NK-92 (cell line): ENCODE data around the gene ZNF438.

Source experiments
- DNase-seq: peaks from one replicate; lab custom pipeline; 2025; ENCODE audit not compliant: unreplicated experiment; lab: John Stamatoyannopoulos, UW

The ZNF438 gene

DNA sequence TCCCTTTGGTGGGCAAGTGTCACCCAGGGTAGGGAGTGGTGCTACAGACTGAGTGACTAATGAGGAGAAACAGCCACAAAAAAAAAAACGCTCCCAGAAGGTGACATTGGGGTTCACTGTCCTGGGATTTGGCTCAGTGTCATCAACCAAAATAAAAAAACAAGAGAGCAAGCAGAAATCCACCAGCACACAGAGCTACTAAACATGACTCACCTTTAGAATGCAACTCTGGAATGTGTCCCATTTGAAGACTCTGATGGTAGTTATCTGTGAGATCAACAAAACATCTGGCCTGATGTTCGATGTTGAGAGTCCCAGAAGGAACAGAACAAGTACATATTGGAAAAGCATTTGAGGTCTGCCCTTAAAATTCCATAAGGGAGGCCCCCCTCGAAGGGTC lies 201.8 kb downstream of the ZNF438 start:
- no peak for DNase-seq

GRCh38 chr10:30828680-30829079 lies 203.0 kb downstream of the ZNF438 start:
- DNase-seq: no peak

- no peak for DNase-seq
These were observed 203.5 kb downstream of the ZNF438 start for GRCh38 chr10:30828164-30828563.

- no peak for DNase-seq
These were observed 204.0 kb downstream of the ZNF438 start for GRCh38 chr10:30827531-30828120.

- DNase-seq: no peak
These were observed 205.0 kb downstream of the ZNF438 start for GRCh38 chr10:30826679-30827078.

- no peak for DNase-seq
These were observed 206.2 kb downstream of the ZNF438 start for GRCh38 chr10:30825495-30825894.

- DNase-seq: no peak
These were observed 206.6 kb downstream of the ZNF438 start for GRCh38 chr10:30825022-30825421.

DNA sequence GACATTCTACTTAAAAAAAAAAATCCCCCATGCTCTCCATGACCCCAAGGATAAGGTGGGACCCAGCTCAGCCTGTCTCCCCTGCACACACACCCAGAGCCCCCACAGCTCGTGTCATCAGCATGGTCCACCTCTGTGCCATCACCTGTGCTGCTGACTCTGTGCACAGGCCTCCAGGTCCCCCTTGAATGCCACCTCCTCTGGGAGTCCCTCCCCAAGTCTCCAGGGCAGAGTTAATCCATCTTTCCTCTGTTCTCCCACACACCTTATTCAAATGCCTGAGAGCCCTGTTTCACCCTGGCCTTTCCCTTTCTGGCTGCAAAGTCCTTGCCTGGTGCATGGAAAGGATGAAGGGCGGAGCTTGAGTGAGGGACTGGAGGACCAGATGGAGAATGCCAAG lies 208.0 kb downstream of the ZNF438 start:
- DNase-seq: no peak

- no peak for DNase-seq
These were observed 208.8 kb downstream of the ZNF438 start for GRCh38 chr10:30822693-30823465.

DNA sequence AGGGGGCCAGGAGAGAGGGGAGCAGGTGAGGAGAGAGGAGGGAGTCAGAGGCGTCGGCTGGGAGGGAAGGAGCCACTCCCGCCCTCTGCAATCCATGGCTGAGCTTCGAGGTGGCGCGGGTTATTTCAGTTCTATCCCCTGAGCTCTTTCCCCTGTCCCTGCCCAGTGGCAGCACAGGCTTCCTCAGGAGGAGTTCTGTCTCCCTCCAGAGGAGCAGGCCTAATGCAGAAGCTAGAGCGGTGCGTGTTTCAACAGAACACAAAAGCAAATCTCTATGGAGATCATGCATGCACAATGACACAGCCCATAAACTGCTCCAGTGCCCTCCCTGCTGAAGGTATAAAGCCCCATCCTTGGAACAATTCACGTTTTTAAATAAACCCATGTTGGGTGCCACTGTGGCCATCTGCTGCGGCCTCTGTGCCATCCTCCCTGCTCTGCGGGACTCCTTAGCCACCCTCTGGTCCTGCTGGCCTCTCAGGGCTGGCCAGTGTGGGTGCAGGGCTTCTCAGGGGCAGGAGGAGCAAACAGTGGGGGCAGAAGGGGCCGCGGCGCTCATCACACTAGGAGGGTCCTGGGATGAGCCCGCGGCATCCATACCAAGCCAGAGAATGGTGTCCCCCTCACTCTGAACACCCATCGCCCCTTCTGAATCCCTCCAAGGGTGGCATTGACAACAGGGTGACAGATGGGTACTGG lies 209.5 kb downstream of the ZNF438 start:
- no peak for DNase-seq

DNA sequence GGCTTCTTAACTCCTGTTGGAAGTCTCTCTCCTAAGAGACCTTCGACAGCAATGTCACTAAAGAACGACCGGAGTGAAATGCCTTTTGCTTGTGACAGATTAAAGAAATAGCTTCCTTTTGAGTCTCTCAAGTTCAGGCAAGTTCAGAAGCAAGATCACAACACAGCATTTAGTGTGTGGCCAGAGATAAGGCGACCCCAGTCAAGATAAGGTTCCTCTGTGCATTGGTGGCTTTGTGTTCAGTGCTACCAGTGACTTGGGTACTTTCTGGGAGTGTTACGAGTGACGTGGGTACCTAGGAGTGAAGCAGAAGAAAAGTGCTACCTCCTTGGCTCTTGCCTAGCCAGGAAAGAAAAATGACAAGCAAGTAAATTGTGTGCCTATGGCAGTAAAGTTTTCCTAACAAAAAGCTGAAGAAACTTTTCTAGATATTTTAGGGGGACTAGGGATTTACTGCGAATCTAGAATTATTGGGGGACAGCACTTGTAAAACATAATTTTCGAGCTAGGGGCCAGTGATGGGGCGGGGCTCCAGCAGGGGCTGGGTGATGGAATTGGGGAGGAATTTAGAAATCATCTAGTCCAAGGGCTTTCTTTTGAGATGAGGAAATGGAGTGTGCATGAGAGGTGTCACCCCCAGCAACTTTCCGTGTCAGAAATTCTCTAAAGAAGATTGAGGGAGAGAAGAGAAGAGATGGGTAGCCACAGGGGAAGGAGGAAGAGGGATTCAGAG lies 210.2 kb downstream of the ZNF438 start:
- no peak for DNase-seq

GRCh38 chr10:30820261-30820991 lies 211.2 kb downstream of the ZNF438 start:
- no peak for DNase-seq

DNA sequence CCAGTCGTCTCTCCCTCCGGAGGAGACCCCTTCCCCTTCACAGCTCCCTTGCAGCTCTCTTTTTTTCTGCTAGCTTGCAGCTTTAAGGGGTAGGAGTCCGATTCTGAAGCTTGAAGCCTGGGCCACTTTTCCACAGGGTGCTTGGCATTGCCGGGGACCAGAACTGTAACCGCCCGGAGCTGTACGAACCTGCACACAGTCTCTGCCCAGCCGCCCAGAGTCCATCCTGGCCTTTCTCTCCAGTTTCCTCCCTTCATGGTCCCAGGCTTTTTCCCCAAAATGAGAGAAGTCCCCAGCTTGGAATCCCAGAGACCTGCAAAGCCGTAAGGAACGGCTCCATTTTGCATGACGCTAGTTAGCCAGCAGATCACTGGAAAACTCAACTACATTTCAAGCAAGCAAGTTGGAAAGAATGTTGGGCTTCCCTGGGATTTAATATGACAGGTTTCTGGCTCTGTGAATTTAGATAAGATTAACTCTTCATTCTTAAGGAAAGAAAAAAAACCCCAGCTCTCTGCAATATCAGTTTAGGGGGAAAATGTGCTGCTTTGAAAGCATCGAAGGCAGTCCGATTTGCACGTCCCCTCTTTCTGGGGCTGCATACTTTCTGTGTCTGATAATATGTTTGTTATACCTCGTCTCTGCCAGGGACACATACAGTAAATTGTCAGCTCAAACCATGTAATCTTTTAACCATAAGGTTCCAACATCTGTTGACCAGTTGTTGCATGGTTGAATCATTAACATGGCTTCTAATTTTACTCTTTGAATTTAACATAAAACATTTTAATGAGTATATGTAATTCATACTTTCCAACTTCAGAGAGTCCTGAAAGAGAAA lies 212.1 kb downstream of the ZNF438 start:
- DNase-seq: no peak

DNA sequence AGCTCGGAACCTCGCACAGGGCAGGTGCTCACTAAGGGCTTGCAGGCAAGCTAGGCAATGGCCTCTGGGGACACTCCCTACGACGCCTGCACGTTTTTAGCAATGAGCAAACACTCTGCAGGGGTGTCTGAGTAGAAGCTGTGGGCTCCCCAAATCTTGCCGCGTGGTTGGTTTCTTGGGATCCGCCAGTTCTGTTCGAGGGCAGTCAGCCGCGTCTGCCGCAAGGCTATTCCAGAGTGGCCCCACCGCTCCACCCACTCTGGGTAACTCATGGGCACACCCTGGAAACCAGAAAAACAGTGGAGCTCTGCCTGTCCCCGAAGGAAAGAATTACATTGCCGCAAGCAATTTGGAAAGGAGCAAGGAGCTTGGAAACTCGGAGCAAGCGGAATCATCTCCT lies 212.8 kb downstream of the ZNF438 start:
- DNase-seq: no peak

DNA sequence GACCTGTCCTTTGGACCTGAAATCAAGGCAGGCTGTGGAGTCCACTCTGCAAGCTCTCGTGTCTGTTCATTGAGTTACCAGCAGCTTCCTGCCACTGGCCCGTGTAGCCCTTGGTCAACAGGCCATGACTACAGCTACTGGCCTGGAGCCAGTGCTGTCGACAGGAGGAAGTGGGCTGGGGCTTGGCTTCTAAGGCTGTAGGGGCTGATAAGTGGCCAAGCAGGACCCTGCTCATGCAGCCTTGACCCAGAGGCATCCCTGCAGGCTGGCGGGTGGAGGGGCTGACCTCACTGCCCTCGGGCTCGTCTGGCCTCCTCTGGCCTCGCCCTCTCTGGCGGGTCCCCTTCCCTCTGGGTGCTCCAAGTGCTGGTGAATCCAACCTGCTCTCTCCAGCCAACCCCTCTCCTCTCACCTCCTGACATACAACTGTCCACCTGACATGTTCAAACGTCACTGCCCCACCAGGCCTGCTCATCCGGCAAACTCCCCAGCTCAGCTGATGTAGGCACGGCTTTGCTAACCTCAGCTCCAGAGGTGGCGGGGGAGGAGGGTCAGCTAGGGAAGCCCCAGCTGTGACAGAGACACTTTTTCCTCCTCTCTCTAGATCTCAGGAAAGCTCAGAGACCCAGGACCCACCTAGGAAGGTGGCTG lies 213.5 kb downstream of the ZNF438 start:
- DNase-seq: no peak

DNA sequence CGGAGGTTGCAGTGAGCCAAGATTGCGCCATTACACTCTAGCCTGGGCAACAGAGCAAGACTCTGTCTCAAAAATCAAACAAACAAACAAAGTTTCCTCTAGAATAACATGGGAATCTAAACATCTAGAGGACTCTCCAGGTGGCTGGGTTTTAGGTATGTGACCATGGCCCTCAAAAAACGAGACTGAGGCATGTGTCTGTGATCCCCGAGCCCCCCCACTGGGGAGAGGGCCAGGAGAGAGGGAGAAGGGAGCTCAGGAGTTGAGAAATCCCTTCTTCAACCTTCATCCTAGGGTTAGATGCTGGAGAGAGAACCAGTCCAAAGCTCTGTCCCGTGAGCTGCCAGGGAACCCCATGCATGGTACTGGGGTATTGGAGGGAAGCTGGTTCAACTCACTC lies 214.1 kb downstream of the ZNF438 start:
- DNase-seq: no peak

GRCh38 chr10:30816820-30817171 lies 214.9 kb downstream of the ZNF438 start:
- no peak for DNase-seq

GRCh38 chr10:30816159-30816819 lies 215.4 kb downstream of the ZNF438 start:
- no peak for DNase-seq

- DNase-seq: no peak
These were observed 217.7 kb downstream of the ZNF438 start for GRCh38 chr10:30813872-30814481.
